GM19455 (cell line): Measurements from ENCODE around the gene SEPTIN8.

Source experiments
- ATAC-seq: cut with Tn5 transposase; IDR thresholded peaks from one replicate; pipeline ENCODE4 v1.9.1; 2021; ENCODE audit not compliant: unreplicated experiment

The SEPTIN8 gene

DNA sequence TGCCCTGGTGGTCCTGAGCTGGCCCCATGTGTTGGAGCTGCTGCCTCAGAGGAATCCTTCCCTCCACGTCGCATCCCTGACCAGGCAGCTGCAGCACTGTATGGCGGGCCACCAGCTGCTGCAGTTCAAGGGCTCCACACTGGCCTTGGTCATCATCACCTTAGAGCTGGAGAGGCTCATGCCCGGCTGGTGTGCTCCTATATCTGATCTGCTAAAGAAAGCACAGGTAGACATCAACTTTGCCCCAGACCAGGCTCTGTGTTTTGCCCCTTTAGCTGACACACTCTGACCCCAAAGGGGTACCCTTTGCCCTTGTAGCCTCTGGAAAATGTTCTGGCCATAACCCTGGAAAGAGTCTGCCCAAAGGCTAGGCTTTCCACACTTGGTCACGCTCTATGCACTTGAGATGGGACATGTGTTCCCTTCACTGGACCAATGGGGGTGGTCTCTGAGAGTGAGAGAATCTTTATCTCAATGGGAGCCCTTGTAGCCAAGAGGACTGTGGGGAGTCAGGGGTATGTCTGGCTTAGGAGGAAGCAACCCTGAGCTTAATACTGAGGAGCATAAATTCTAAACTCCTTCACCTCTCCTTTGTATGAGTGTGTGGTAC is 25.0 kb downstream of the SEPTIN8 start:
- no peak for ATAC-seq

DNA sequence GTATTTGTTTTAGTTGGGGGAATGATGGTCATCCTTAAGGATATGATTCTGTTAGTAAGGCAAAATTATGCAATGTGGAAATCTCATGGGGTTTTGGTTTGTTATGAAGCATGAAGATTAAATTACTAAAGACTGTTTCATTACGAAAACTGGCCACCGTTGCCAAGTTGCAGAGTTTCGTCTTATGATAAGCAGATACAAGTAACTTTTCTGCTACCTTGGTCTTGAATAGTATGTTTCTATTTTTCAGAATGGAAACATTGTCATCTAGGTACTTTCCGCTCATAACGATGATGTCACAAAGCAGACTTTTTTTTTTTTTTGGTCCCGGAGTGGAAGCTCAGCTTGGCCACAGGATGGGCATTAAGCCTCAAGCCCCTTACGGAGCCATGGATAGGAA is 25.6 kb downstream of the SEPTIN8 start:
- ATAC-seq: no peak

DNA sequence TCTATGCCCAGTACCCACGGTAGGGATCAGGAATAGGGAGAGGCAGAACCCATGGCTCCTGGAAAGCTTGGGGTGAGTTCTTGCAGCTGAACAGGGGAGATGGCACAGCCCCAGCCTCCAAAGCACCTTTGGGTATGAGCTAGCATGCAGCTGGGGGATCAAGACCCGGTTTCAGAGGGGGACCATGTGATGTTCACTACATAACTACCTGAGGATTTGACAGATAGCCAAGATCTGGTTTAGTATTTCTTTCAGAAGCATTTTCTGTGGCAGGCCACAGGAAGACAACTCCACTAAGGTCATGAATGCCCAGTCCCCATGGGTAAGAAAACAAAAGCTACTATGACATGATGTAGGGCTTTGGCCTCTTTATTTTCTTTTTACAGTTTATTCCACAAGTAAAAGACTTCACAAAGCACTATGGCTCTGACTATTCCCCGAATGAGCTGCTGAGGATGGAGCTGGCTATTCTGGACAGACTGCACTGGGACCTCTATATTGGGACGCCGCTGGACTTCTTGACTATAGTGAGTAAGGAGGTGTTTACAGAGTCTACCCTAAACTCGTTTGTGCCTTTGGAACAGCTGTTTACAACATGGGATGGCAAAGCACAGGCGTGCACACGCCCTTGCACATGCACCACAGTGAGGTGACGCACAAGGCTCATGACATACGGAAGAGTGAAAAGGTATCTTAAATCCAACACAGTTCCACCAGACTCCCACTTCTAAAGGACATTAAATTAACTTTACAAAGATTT is 26.4 kb downstream of the SEPTIN8 start:
- no peak for ATAC-seq

DNA sequence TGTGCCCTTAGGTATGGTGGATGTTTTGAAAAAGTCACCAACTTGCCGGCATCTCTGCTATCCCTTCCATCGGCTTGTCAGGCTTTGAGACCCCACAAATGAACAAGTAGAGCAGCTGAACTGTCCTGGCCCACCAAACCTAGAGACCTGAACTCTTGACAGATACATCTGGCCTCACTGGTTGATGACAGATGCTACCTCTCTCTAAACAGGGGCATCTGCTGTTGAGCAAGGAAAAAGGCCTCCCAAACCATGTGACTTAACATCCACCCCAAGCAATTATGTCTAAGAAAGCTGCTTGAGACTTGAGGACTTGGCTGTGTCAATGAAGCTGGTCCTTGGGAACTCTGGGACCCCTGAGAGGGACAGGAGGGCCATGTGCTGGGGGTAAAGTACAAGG is 27.5 kb downstream of the SEPTIN8 start:
- ATAC-seq: no peak

DNA sequence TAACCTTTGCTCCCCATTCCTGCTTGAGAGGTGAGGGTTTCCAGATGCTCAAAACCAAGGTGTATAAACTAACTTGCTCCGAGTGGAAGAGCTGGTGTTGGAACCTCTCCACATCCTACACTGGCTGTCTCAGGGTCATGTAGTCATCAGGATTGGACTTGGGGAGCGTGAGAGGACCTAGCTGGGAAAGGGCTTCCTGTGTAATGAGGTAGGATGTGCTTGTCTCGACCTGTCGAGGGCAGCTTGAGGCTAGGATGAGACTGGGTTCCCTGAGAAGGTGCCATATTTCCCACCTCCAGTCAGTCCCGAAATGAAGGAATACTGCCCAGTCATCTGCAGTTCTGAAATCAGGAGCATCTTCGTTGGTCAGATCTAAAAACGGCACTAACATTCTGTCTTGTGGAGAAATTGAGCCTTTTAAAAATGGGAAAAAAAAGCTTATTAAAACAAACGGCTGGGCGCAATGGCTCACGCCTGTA is 28.5 kb downstream of the SEPTIN8 start:
- no peak for ATAC-seq

DNA sequence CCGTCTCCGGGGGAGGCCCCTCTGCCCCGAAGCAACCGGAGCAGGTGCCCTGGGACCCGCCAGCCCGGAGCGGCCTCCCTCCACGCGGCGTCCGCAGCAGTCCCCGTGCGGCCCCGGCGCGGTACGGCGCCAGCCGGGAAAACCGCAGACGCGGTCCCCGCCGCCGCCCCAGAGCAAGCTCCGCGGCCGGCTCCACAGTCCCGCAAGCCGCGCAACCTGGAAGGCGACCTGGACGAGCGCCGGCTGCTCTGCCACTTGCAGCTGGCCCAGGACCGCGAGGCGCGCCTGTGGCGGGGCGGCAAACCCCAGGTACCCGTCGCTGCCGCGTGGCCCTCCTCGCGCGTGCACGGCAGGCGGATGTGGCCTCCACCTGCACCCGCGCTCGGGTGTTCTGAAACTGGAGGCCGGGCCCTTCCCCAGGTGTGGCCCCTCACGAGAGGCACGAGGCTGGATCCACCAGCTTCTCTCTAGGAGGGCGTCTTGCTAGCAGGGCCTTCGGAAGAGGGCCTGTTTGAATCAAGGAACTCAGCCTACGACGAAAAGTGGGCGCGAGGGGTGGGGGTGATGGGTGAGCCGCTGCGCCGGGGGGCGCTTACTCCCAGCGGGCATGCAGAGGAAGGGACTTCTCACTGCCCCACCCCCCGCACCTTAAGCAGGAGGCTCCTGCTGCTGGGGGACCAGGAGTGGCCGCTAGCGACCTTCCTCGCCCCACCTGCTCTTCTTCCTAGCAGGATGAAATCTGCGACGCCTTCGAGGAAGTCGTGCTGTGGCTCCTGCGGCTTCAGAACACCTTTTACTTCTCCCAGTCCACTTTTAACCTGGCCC is 29.2 kb downstream of the SEPTIN8 start:
- peak; percentile 36 for ATAC-seq

DNA sequence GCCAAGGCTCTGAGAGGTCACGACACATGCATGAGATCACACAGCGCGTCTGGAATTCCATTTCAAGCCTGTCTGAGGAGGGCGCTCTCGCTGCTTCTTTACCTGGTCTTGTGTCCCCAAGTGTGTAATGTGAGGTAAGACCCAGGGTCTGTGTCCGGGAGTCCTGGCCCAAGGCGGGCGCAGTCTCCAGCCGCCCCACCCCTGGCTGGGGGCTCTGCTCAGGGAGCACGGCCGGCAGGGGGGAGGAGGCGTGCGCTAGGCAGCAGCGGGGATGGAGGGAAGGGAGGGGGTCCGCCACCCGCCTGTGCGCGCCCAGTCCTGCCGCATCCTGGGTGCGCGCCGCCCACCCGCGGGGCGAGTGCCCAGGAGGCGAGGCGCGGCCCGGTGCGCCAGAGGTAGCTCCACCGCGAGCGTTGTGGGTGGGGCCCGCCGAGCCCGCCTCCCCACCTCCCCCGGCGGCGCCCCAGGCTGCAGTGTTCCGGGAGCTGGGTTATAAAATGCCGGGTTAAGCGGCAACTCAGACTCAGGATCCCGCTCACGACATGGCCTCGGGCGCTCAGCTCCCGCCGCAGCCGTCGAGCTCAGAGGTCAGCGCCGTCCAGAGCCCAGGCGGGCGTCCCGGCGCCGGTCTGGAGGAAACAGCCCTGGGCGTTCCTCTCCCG is 30.0 kb downstream of the SEPTIN8 start, which contains the start of gene CCNI2:
TSS of gene CCNI2 (plus strand) at position 473 of the 662 bp plus-strand sequence. CDS start at position 543, 70 bp downstream.
- peak; percentile 50 for ATAC-seq

DNA sequence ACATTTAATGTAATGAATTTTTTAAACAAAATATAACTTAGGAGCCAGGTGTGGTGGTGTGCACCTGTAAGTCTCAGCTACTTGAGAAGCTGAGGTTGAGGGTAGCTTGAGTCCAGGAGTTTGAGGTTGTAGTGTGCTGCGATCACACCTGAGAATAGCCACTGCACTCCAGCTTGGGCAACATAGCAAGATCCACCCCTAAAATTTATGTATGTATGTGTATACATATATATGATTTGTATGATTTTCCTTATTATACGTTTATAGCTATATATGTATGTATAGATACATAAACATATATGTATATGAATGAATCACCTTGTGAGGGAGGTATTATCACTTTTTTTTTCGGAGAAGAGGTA is 30.5 kb downstream of the SEPTIN8 start:
- no peak for ATAC-seq

DNA sequence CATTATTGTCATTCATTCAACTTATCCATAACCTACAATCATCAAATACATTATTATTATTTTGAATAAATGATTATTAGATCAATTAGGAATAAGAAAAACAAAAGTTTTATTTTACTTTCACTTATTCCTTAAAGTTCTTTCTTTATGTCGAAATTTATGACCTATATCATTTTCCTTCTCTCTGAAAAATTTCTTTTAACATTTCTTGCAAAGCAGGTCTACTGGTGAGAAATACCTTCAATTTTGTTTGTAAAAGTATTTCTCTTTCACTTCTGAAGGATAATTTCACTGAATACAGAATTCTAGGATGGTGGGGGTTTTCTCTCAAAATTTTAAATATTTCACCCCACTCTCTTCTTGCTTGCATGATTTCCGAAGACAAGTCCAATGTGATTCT is 32.4 kb downstream of the SEPTIN8 start:
- ATAC-seq: no peak

DNA sequence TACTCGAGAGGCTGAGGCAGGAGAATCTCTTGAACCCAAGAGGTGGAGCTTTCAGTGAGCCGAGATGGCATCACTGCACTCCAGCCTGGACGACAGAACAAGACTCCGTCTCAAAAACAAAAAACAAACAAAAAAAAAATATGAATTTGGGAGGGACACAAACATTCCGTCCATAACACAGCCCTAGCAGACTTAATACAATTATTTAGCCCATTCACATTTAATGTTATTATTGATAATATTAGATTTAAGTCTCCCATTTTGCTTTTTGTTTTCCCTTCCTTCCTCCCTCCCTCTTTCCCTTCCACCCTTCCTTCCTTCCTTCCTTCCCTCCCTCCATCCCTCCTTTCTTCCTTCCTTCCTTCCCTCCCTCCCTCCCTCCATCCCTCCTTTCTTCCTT is 34.4 kb downstream of the SEPTIN8 start:
- ATAC-seq: no peak

DNA sequence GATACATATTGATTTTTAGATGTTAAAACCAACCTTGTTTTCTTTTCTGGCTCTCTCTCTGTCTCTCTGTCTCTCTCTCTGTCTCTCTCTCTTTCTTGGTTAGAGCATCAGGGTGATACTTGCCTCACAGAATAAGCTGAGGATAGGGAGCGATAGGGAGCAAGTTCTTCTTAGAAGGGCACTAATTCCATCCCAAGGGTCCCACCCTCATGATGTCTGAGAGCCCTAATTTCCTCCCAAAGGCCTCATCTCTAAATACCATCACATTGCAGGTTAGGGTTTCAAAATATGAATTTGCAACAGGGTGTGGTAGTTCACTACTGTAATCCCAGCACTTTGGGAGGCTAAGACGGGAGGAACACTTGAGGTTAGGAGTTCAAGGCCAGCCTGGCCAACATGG is 34.9 kb downstream of the SEPTIN8 start:
- no peak for ATAC-seq

DNA sequence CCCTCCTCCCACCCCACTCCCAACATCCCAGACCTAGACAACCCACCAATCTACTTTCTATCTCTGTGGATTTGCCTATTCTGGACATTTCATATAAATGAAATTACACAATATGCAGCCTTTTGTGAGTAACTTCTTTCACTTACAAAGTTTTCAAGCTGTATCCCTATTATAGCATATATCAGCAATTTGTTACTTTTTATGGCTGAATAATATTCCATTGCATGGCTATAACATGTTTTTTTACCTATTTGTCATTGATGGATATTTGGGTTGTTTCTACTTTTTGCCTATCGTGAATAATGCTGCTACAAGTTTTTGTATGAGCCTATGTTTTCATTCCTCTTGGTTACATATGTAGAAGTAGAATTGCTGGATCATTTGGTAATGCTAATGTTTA is 37.8 kb downstream of the SEPTIN8 start:
- no peak for ATAC-seq

DNA sequence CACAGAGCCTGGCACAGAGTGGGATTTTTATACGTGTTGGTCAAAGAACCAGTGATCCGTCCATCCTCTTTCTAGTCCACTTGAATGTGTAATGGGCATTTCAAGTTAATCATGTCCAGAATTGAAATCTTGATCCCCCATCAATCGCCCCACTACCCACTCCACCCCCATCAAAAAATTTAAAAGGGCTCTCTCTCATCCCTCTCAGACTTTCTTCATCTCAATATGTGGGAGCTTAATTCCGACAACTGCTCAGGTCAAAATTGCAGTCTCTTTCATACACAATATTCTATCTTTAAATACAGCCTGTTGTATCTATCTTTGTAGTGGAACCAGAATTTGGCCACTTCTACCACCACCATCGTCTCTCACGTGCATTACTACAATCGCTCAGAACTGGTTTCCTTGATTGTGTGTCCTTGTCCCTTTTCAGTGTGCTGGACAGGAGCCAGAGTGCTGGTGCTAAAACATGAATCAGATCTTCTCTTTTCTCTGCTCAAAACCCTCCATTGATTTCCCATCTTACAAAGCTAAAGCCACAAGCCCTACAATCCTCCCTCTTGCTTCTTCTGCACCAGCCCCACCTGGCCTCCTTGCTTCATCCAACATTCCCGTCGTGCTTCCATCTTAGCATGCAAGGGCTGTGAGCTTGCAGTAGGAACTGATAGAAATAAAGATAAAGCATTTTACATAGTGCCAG is 38.9 kb downstream of the SEPTIN8 start:
- ATAC-seq: no peak

DNA sequence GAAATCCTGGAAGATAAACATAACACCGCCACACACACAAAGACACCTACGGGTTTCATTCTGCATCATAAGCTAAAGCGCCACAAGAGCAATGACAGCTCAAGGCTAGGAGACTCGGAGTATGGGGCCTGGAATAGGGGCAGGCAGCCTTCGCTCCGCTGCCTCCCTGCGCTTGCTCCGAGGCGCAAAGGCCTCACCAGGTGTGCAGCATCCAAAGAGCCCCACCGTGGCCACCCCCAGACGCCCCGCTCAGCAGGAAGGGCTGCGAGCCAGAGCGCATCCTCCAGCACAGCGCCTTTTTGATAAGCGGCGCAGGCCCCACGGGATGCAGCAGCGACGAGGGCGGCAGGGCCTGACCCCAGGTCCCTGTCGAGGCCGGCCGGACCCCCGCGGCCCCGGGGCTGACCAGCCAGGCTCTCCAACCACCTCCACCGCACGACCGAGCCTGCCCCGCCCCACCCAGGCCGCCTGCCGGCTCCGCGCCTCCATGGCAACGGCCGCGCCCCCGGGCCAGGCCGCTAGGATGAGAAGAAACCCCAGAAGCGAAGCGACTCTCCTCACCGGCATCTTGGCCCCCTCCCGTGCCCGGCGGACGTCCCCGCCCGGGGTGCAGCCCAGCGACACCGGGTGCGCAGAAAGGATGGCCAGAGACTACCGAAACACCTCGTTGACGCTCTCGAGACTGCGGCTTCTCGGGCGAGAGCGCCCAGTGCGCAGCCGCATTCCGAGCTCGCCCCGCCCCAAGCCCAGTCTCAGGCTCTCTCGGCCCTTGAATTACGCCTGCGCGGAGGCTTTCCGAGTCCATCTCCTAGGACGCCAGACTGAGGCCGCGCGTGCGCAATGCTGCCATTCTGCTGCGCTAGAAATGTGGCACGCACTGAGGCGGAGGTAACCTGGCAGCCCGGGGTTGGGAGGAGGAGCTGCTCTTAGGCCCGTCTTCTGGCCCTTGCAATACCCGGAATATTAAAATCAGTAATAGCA is 39.9 kb downstream of the SEPTIN8 start, which contains the start of gene KIF3A:
TSS of gene KIF3A (minus strand) at position 694 of the 981 bp plus-strand sequence. CDS start at position 567, 127 bp downstream.
- peak; percentile 91 for ATAC-seq

DNA sequence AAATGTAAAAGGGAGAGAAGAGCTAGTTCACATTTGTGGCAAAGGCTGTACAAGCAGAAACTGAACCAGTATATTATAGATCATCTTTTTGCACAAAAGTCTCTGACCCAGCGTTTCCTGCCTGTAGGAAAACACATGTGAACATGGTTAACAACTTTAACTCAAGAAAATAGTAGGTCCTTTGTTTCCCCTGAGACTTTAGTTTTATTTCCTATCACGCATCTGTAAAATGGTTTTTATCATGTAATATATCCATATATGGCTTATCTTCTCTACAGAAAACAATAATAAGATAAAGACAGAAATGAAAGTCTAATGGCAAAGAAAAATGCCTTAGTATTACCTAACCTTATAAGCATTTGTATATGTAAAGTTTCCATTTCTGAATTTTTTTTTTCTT is 42.4 kb downstream of the SEPTIN8 start:
- no peak for ATAC-seq

DNA sequence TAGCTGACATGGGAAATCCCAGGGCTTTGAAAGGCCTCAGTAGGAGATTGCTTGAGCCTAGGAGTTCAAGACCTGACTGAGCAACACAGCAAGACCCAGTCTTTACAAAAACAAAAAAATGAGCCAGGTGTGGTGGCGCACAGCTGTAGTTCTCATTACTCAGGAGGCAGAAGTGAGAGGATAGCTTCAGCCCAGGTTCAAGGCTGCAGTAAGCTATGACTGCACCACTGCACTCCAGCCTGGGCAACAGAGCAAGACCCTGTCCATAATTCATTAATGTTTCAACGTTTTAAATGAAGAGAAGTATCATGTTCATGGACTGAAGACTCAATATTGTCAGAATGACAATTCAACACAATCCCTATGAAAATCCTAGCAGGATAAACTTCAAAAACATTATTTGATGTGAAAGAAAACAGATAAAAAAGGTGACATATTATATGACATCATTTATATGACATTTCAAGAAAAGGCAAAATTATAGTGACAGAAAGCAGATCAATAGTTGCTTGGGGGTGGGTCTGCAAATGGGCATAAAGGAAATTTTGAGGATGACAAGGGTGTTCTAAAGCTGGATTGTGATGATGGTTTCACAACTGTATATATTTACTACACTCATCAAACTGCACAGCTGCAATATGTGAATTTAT is 43.4 kb downstream of the SEPTIN8 start:
- no peak for ATAC-seq

DNA sequence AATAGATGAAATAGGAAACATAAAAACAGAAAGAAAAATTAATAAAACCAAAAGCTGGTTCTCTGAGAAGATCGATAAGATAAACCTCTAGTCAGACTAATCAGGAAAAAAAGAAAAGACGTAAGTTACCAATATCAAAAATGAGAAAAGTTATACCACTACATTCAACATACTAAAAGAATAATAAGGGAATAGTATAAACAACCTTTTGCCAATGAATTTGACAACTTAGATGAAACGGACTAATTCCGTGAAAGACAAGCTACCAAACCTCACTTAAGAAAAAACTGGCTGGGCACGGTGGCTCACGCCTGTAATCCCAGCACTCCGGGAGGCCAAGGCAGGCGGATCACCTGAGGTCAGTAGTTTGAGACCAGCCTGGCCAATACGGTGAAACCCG is 47.1 kb downstream of the SEPTIN8 start:
- ATAC-seq: no peak

DNA sequence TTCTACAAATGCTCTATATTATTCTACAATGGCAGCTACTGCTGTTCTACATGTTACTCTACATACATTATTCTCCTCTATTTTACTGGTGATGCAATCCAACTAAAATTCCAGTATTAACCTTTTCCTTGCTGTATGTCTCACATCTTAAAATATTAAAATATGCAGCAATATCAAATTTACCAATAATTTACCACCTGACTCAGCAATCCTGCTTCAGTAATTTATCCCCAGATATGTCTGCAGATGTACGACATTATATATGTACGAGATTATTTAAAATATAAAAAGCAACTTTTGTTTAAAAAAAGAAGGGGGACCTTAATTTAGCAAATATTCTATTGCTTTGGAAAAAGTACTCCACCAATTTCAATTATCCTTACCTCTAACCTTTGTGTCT is 51.3 kb downstream of the SEPTIN8 start:
- ATAC-seq: no peak
